GM12892 (cell line): ENCODE measurements around the gene FRY.

Experiments
- DNase-seq: peaks from one replicate; pipeline ENCODE4 v3.0.0; 2011; ENCODE audit not compliant: insufficient read length
- FAIRE-seq: peaks from 2 replicates; lab custom pipeline; 2011; peaks lifted over from hg19 to GRCh38; lab: Jason Lieb, UNC
- POLR2A ChIP-seq: IDR thresholded peaks from 2 replicates; pipeline ENCODE4 v1.6.1; 2011; ENCODE audit warnings: low read depth, low read length, control low read depth
- POLR2AphosphoS5 ChIP-seq: IDR thresholded peaks from 2 replicates; pipeline ENCODE4 v1.6.1; 2011; ENCODE audit warnings: low read depth, low read length, control low read depth
- TAF1 ChIP-seq: IDR thresholded peaks from 2 replicates; pipeline ENCODE4 v1.6.1; 2011; ENCODE audit warnings: low read depth, mild to moderate bottlenecking, control low read depth, low read length, borderline replicate concordance

The FRY gene

DNA sequence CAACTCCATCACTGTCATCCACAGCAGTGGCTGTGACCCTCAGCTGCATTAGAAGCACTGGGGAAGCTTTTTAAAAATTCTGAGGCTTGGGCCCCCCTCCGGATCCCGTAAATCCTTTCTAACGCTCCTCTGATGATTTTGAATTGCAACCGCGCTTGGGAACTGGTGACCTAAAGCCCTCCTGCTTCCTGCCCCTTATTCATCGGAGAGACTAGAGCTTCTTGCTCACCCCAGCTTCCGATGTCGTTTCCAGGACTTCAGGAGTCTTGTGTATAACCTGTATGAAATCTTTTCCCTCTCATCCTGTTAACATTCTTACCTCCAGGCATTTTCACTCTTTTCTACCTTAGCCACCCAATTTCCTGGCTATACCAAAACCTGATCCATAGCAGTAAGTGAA lies 268.8 kb downstream of the FRY start:
- no peak for FAIRE-seq
- TF ChIP-seq POLR2AphosphoS5, result no peak
- no peak for TF ChIP-seq TAF1
- no peak for TF ChIP-seq POLR2A

DNA sequence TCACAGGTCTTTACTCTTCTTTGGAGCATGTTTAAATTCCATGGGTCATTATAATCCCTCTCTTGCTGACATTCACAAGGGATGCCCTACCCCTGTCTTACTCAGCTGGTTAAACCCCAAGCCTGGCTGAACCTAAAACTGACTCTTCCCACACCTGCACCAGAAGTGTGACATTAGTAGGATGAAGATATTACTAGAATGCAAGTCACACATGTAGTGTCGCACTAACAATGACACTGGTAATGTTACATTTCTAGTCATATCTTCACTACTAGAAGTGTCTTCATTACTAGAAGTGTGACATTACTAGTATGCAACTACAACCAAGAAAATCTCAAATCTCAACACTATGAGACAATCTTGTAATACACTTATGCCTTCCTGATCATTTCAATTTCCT lies 269.3 kb downstream of the FRY start:
- FAIRE-seq (no peak), DNase-seq (no peak)
- TF ChIP-seq TAF1 (no peak), POLR2A (no peak), POLR2AphosphoS5 (no peak)

More for the DNA sequence above, 268.8 kb downstream of the FRY start:
- no peak for DNase-seq

DNA sequence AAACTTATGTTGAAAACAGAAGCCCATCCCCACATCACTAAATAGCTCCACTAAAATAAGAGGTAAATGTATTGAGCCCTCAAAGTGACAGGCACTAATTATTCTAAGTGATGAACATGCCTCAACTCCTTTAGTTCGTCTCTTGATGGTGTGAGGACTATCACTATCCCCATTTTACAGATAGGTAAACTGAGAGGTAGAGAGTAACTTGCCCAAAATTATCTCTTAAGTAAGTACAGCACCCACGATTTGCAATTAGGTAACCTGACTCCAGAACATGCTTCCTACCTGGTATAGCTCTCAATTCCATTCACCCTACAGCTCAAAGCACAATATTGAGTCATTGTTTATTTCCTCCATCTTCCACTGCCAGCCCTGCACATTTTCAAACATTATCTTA lies 270.9 kb downstream of the FRY start:
- TF ChIP-seq POLR2A (no peak), TAF1 (no peak), POLR2AphosphoS5 (no peak)
- DNase-seq, result no peak
- no peak for FAIRE-seq

DNA sequence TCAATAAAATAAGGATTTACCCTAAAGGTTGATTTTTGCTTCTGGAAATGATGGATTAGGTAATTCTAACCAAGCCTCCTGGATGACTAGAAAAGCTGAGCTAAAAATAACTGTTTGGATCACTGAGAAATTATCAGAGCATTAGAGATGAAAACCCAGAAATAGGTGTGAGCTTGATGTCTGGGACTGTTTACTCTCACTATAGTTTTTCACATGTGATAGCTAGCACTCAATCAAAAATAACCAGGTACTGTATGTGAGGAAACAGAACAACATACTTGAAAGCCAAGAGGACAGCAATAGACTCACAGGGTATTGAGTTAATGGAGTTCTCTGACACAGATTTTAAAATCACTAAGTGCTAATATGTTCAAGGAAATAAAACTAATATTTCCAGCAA lies 274.1 kb downstream of the FRY start:
- no peak for FAIRE-seq
- no peak for TF ChIP-seq TAF1
- TF ChIP-seq POLR2AphosphoS5, result no peak
- no peak for TF ChIP-seq POLR2A

DNA sequence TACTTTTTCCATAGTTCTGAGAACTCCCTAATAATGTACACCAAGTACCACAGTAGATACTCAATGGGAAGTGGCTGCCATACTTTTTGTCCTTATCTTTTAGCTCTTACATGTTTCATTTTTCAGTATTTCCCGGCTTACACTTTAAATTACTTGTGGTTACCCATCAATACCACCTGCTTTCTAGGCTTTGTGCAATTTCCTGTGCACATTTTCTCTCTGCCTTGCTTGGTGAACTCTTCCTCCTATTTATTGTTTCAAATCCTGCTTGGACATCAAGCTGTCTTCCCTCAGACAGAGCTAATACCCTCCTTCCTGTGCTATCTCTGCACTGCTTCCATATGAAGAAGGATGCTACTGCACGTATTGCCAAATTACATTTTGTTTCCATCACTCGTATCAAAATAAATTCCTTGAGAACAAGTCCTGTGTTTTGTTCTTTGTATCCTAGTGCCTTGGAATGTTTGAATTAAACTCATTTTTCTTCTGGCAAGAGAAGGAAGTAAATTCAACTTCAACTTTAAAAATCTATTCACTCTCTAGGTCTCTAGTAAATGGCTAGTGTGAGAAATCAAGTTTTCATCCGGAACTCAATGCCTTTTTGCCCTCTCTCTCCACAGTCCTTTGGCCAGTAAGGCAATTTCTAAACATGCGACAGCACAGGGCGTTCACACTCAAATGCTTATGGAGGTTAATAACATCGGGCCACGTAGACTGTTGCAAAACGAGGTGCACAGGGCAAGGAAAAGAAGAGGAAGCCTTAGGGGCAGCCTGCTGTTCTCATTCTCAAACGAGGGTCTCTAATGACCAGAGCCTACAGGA lies 277.9 kb downstream of the FRY start:
- no peak for TF ChIP-seq TAF1
- DNase-seq (no peak), FAIRE-seq (no peak)

More for the DNA sequence above, 274.1 kb downstream of the FRY start:
- no peak for DNase-seq

DNA sequence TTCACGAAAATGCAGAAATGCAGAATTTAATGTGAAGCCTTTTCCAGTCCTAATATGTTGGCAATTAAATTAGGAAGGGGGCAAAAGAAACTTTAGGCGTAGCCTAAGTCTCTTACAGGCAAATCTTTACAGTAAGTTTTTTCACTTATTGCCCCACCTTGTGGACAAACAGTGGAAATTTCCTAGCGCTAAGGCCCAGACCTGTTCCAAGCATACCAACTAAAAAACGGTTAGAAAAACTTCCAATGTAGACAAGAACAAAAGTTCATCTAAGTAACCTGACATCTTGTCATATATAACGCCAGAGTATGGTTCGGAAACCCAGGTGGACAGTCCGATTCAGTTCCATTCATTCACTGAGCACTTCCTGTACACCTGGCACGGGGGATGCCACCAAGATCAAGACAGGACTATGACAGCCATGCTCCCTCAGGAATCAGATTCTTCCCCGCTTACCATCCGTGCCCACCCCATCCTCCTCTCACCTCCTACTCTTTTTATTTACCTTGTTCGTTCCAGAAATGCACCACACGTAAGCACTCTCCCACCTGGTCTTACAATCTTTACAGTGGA lies 278.6 kb downstream of the FRY start:
- TF ChIP-seq POLR2AphosphoS5 (no peak), POLR2A (no peak), TAF1 (no peak)
- DNase-seq (no peak), FAIRE-seq (peak; percentile 78)

DNA sequence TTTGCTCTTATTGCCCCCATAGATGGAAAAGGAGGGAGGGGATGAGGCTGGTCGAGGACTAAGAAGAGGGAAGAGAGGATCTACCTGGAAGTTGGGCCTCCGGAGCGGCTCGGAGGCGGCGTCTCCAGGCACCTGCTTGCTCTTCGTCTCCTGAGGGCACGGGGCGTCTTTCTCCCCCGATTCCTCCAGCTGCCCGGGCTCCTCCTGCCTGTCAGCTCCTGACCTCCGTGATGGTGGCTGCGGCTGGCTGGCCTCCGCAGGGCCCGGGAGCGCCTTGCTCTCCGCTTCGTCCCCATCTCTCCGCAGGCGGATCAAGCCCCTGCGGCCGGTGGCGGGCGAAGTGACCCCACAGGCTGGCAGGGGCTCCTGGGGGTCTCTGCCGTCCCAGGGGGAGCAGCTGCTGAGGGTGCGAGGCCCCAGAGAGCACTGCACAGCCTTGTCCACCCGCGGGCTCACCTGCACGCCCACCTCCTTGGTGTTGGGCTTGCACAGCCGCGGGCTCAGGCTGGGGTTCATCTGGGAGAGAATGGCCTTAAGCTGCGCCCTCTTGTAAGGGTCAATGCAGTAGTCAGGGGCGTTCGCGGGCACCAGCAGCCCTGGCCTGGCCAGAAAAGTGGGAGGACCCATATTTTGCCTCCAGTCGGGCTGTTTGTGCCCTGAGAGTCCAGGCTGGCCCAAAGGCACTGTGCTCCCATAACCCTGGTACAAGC lies 279.8 kb downstream of the FRY start:
- FAIRE-seq (no peak), DNase-seq (no peak)
- TF ChIP-seq POLR2AphosphoS5 (no peak), POLR2A (no peak), TAF1 (no peak)

DNA sequence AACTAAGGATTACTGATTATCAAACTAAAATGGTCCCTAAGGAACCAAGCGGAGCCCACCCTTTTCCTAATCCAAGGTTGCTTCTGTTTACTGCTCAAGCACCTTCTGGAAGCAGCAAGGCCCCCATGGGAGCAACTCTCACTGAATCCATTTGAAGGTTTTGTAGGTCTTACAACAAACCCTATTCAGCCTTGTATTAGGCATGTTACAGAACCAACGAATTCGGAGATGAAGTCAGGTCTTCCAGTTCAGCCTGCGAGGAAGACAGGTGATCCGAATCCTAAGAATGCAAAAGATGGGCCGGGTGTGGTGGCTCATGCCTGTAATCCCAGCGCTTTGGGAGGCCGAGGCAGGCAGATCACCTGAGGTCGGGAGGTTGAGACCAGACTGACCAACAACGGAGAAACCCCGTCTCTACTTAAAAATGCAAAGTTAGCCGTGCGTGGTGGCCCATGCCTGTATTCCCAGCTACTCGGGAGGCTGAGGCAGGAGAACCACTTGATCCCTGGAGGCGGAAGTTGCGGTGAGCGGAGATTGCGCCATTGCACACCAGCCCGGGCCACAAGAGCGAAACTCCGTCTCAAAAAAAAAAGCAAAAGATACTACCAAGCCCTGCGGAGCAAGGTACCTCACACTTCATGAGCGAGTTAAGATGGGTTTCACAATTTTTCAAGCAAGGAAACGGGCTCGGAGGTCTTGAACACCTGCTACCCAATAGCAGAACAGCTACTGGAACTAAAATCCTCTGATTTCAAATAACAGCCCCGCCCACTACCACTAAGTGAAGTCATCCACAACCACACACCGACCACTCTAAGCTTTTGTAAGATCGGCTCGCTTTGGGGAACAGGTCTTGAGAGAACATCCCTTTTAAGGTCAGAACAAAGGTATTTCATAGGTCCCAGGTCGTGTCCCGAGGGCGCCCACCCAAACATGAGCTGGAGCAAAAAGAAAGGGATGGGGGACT lies 283.0 kb downstream of the FRY start:
- no peak for DNase-seq
- TF ChIP-seq POLR2AphosphoS5, result no peak
- TF ChIP-seq POLR2A, result no peak
- no peak for TF ChIP-seq TAF1
- FAIRE-seq, result no peak

DNA sequence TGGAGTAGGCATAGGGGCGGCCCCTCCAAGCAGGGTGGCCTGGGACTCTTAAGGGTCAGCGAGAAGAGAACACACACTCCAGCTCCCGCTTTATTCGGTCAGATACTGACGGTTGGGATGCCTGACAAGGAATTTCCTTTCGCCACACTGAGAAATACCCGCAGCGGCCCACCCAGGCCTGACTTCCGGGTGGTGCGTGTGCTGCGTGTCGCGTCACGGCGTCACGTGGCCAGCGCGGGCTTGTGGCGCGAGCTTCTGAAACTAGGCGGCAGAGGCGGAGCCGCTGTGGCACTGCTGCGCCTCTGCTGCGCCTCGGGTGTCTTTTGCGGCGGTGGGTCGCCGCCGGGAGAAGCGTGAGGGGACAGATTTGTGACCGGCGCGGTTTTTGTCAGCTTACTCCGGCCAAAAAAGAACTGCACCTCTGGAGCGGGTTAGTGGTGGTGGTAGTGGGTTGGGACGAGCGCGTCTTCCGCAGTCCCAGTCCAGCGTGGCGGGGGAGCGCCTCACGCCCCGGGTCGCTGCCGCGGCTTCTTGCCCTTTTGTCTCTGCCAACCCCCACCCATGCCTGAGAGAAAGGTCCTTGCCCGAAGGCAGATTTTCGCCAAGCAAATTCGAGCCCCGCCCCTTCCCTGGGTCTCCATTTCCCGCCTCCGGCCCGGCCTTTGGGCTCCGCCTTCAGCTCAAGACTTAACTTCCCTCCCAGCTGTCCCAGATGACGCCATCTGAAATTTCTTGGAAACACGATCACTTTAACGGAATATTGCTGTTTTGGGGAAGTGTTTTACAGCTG lies 283.9 kb downstream of the FRY start, which contains the start of the genes BRCA2 and ZAR1L:
TSS of gene BRCA2 (plus strand) at position 271 of the 790 bp plus-strand sequence. CDS start 953 bp downstream, outside the sequence.
TSS of gene ZAR1L (minus strand) at position 126 of the 790 bp plus-strand sequence. CDS start 3,438 bp downstream, outside the sequence.
- TF ChIP-seq TAF1, result peak; percentile 81; the same call in 1 of the 2 replicates
- TF ChIP-seq POLR2AphosphoS5, result peak; percentile 94; the same call in 1 of the 2 replicates
- TF ChIP-seq POLR2A, result peak; percentile 89
- FAIRE-seq (peak; percentile 94), DNase-seq (peak; percentile 61)

DNA sequence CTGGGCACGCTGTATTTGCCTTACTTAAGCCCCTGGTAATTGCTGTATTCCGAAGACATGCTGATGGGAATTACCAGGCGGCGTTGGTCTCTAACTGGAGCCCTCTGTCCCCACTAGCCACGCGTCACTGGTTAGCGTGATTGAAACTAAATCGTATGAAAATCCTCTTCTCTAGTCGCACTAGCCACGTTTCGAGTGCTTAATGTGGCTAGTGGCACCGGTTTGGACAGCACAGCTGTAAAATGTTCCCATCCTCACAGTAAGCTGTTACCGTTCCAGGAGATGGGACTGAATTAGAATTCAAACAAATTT lies 284.4 kb downstream of the FRY start:
- TF ChIP-seq TAF1 (no peak), POLR2AphosphoS5 (no peak), POLR2A (no peak)
- FAIRE-seq, result no peak

More for the DNA sequence above, 284.4 kb downstream of the FRY start:
- peak; percentile 21 for DNase-seq
